Epidermal melanocyte (primary cell): ENCODE results near the gene PTPRN2.

Experiments
- DNase-seq: peaks from one replicate; pipeline ENCODE4 v3.0.0; 2011; ENCODE audit warnings: low spot score; ENCODE audit not compliant: insufficient read length

Gene PTPRN2

GRCh38 chr7:157618823-157619606 lies 968.6 kb downstream of the PTPRN2 start:
- DNase-seq = no peak

- no peak for DNase-seq
Observed at GRCh38 chr7:157618091-157618726, 969.4 kb downstream of the PTPRN2 start.

- no peak for DNase-seq
Observed at GRCh38 chr7:157617401-157617800, 970.2 kb downstream of the PTPRN2 start.

GRCh38 chr7:157616931-157617330 lies 970.7 kb downstream of the PTPRN2 start:
- DNase-seq = no peak

- no peak for DNase-seq
Observed at GRCh38 chr7:157616426-157616825, 971.2 kb downstream of the PTPRN2 start.

GRCh38 chr7:157615852-157616251 lies 971.8 kb downstream of the PTPRN2 start:
- no peak for DNase-seq

GRCh38 chr7:157615101-157615817 lies 972.4 kb downstream of the PTPRN2 start:
- DNase-seq = no peak

GRCh38 chr7:157614457-157615020 lies 973.1 kb downstream of the PTPRN2 start:
- DNase-seq = no peak

- DNase-seq = no peak
Observed at GRCh38 chr7:157613575-157614322, 973.9 kb downstream of the PTPRN2 start.

- DNase-seq = no peak
Observed at GRCh38 chr7:157612664-157613561, 974.7 kb downstream of the PTPRN2 start.

GRCh38 chr7:157612009-157612663 lies 975.5 kb downstream of the PTPRN2 start:
- DNase-seq = no peak

GRCh38 chr7:157611341-157611740 lies 976.3 kb downstream of the PTPRN2 start:
- no peak for DNase-seq

GRCh38 chr7:157610671-157611295 lies 976.8 kb downstream of the PTPRN2 start:
- no peak for DNase-seq

- DNase-seq = no peak
Observed at GRCh38 chr7:157609932-157610640, 977.5 kb downstream of the PTPRN2 start.

GRCh38 chr7:157609516-157609915 lies 978.1 kb downstream of the PTPRN2 start:
- DNase-seq = no peak

- DNase-seq = no peak
Observed at GRCh38 chr7:157607218-157607617, 980.4 kb downstream of the PTPRN2 start.

- no peak for DNase-seq
Observed at GRCh38 chr7:157606140-157606539, 981.5 kb downstream of the PTPRN2 start.

- DNase-seq = no peak
Observed at GRCh38 chr7:157605638-157606037, 982.0 kb downstream of the PTPRN2 start.
